Stimulated activated CD4-positive, alpha-beta T cell treated with anti-CD3 and anti-CD28 coated beads, Interleukin-2, amount 100 ng/mL, for 48 hours (primary cell): ENCODE results near the gene PLA2R1.
"Not testable (repeated sequence)": the region's sequence is repeated elsewhere in the genome, so short reads cannot be mapped to it uniquely, and the experiment has no call there.

Experiments used
- DNase-seq, 2 donors: peaks; one replicate each; pipeline ENCODE4 v3.0.0-alpha.2; 2020

PLA2R1 gene

DNA sequence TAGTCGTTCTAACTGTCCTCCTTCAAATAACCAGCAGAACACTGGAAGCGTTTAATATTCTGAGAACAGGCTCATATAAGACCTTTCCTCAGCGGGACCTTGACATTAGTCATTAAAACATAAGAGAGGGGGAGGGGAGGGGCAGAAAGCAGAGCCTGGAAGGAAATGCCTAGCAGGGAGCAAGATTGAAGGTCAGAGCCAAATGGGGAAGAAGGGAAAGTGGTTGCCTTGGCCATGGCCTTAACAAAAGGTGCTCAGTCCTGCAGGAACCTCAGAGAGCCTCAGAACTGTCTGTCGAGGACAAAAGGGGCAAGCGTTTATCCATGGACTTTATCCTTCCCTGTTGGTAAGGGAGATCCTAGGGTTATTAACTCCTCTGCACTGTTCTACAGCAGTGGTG, 856 bp upstream of the PLA2R1 start:
- DNase-seq, result no peak

DNA sequence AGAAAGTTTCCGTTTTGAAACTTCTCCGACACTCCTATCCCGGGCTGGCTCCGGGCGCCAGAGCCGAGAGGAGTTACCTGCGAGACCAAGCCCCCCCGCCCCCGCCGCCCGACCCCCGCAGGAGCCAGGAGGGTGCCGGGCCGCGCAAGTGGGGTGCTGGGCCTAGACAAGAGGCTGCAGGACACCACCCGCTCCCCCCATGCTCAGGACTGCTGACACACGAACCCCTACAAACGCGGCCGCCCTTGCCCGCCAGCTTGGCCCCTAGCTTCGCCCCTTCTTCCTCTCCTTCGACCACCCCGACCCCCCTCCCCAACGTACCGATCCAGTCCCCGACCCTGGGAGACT, 497 bp downstream of the PLA2R1 start:
- no peak for DNase-seq

DNA sequence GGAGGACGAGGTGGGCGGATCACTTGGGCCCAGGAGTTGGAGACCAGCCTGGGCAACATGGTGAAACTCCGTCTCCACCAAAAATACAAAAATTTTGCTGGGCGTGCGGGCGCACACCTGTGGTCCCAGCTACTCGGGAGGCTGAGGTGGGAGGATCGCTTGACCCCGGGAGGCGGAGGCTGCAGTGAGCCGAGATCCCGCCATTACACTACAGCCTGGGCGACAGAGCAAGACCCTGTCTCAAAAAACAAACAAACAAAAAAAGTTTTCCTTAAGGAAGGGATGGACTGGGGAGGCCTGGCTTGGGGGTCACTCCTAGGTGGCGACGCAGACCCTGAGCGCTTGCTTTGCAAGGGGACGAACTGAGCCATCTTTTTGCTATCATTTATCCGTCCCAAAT, 882 bp downstream of the PLA2R1 start:
- no peak for DNase-seq

DNA sequence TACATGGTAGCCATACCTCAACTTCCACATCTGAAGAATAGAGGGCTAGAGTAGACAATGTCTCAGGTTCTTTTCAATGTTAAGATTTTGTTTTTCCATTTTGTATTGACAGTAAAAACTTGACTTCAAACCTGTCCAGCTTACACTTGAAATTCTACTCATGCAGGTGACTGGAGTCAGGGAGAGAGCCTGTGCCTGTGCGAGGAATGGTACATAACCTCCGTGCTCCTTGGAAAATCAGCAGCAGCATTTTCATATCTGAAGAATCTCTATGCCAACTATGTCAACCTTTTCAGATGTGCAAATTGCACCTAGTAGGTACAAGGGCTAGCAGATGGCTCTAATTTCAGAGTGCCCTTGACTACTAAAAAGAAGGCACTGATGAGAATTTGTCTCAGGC, 2.1 kb downstream of the PLA2R1 start:
- no peak for DNase-seq

DNA sequence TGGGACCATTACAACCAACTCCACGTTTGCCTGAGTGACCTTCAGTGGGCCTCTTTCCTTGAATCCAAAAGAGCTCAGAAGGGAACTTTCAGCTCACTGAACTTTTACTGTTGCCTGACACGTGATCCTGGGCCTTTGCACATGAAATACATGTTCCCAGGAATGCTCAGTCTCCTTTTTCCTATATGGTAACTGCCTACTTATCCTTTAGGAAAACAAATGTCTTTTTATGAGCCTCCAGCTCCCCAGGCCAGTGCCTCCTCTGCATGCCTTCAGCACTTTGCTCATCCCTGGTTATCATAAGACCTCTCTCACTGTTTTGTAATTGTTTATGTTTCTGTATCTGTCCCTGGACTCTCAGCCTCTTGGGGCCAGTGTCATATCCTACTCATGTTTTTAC, 5.1 kb downstream of the PLA2R1 start:
- DNase-seq, result no peak

DNA sequence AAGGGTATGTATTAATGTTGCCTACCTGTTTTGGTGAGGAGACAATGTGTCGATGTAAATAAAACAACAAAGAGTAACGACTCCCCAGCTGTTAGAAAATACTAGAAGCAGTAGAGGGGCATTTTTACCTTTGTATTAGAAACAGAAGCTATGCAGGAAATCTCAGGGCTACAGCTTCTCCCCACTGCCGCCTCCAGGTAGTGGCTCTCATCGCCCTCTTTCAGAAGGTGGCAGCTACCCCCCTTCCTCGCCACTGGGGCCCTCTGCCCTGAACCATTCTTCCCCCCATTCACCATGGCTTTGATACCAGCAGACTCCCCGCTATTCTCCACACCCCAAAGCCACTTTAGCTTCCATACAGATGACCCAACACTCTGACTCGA, 6.7 kb downstream of the PLA2R1 start:
- no peak for DNase-seq

DNA sequence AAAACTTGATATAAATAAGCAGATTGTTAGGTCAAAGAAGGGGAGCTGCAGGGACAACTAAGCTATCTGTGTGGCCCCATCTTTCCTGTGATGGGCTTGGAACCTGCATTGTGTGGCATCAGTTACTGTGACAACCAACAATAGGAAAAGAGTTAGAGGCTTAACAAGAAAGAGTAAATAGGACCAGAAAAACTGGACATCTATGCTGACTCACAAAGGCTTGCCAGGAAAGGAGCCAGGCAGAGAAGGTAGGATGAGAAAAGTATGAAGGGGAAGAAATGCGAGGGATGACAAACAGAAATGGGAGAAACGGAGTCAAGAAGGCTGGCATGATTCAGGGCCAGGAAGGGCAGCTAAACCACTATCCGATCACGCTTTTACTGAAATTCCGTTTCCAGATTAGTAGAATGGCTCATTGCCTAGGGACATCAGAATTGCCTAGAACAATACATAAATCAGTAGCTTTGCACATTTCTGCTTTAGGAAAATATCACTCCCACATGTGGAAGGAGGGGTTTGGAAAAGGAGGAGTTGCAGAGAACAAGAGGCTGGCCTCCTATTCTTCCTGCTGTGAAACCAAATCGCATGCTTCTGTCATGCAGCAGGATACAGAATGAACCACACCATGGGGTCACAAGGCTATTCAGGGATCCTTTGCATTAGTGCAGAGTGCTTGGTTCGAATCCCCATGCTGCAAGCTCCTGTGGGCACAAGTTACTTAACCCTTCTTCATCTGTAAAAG, 7.3 kb downstream of the PLA2R1 start:
- DNase-seq, result no peak

DNA sequence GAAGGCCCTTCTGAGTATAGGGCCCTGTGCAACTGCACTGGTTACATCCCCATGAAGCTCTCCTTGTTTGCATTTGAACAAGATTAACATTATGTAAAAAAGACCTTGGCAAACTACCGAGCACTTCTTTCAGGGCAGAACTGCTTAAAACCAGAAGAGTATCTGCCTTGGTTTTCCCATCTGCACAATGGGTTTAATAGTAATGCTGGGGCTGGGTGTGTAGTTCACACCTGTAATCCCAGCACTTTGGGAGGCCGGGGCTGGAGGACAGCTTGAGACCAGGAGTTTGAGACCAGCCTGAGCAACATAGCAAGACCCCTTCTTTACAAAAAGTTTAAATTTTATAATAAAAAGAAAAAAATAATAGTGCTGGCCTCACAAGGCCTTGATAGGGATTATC, 8.5 kb downstream of the PLA2R1 start:
- DNase-seq, result no peak

DNA sequence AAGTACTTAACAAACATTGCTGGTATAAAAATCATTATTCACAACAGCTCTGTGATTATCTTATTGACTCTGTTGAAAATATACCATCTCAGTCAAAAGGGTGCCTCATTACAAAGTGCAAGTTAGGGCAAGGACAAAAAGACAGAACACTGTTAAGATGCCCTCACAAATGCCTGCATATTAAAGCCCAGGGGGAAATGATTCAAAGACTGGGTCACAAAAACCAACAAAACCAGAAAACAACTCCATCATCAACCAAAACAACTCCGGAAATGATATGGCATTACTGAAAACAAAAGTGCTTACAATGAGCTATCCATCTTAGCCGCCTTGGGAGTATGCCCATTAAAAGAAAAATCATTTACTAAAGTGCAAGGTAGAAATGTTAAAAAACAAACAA, 9.9 kb downstream of the PLA2R1 start:
- DNase-seq, result no peak

DNA sequence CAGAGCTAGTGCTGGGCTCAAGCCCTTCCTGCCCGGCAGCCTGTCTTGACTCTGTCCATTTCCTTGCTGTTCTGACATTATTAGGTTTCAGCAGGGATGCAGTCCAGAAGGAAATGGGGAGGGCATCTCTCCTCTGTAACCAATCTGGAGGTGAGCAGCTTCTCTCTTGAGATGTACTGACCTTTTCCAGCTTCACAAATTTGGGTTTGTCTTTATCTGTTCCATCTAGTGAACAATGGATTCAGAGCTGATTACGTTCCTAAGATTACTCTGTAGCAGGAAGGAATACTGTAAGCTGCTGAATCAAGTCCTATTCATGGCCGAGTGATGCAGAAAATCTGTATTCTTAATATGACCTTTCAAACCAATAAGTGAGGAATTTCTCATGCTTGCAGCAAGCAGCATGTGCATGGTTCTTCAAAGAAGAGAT, 11.0 kb downstream of the PLA2R1 start:
- no peak for DNase-seq

DNA sequence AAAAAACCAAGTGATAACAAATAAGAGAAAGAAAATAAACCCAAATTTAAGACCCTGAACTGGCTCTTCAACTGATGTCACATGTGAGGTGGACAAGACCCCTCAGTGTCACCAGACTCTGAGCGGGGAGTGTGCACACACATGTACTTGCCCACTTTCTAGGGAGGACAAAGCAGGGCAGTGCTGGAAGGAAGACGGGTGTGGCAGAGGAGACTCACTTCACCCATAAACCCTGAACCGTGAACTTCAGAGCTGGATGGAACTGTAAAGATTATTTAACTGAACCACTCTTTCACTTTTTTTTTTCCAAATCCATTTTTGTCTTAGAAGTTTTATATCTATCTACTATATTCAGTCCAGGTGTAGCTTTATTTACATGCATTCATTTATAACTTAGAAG, 12.3 kb downstream of the PLA2R1 start:
- DNase-seq, result no peak

DNA sequence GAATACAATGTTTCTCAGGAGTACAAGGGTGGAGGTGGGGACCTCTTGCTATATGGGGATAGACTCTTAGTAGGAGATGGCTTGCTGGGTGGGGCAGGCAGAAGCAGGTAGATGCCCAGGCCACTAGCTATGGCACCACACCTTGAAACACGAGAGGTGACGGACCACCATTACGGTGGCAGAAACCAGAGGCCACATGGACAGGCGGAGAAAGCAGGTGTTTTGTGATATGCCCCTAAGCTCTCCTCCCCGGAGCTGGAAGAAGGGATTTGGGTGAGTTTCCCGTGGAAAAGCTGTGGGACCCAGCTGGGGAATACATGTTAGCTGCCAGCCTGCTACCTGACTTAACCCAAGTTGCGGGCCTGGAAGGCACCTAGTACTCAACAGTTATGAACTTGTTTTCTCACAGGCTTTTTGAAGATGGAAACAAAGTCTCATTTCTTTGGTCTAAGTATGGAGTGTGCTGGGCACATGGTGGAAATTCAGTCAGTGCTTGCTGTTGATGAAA, 16.7 kb downstream of the PLA2R1 start:
- no peak for DNase-seq

DNA sequence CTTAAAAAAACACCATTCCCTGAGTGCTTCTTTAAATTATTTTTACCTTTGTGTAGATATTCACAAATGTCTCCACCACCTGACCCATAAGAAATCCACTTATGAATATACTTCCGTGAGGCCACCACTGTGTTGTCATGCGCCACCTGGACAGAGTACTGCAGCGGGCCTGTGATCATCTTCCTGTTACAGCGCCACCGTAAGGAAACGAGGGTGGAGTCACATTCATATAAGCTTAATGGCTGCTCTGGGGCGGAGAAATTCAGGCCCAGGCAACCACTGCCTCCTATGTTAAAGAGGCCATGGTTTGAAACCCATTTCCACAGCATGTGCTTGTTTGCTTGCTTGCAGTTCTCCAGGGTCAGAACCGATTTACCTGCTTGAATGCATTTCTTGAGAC, 17.7 kb downstream of the PLA2R1 start:
- DNase-seq, result no peak

DNA sequence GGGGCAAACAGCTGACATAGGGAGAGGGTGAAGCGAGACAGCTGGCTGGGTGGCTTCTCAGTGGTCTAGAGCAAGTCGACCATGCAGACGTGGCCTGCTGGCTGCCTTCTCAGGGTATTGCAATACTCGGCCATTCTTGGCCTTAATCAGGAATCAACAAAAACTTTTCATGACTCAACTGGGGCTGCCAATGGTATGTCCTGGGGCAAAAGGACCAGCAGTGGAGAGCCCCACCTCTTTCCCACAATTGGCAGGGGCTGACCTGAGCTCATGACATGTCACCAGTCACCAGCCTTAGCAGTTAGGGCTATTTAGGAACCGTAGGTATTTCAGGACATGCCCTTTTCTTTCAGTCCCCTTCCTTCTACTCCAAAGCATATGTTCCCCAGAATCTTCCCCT, 19.1 kb downstream of the PLA2R1 start:
- DNase-seq, result no peak

DNA sequence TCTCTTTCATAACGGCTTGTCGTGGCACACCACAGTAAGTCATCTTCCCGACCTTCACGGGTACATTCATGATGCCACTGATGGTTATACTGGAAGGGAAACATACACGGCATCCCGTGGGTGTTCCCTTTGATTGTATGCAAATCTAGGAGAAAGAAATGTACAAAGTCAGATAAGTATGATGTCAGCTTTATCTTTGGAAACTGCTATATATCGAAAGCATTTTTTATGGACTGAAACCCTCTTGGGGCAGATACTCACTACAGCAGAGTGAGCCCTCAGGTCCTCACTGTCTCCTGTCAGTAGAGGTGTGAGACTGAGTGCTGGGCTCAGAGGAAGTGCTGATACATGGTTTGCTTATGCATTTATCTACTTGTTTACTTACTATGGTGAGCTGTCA, 20.4 kb downstream of the PLA2R1 start:
- peak; percentile 26 to 45 for DNase-seq

DNA sequence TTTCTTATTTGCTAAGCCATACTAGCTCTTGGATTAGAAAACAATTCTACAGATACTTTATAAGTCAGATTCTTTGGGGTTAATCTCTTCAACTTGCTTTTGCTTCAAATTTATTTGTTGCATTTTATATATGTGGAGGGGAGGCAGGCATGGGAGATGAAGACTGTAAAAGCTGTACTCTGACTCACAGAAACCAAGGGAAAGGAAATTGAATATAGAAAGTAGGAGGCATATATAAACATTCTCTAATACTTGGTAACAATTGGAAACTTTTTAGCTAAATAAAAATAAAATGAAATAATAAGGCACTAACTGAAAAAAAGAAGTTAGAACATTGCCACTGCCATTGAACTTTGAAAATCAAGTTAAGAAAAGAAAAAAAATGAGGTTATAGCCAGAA, 21.3 kb downstream of the PLA2R1 start:
- no peak for DNase-seq

DNA sequence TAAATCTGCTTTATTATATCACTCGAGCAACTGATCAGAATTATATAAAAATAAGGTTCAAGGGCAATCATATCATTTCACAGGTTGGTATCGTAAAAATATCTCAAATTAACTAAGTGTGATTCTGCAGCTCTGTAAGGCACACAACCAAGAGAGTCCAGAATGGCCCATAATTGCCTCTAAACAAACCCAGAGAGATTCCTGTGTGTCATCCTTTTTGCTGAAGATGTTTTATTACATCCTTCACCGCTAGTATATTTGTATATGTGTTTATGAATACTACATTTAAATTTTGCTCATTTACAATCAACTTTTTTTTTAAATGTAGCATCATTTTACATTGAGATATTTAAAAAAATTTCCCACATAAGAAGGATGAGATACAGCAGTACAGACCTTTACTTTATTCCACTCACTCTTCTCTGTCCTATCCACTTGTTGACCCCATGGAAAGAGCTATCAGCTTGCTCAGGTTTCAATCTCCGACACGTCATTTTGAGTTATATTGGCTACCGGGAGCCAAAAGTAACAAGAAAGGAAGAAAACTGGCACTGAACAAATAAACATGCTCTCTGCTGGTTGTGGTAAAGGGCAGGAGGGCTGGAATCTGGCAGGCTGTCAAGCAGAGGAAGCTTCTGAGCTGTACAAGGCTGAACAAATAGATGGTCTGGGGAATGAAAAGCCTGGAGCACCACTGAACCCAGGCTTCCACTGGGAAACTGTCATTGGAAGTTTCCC, 23.1 kb downstream of the PLA2R1 start:
- DNase-seq, result no peak

DNA sequence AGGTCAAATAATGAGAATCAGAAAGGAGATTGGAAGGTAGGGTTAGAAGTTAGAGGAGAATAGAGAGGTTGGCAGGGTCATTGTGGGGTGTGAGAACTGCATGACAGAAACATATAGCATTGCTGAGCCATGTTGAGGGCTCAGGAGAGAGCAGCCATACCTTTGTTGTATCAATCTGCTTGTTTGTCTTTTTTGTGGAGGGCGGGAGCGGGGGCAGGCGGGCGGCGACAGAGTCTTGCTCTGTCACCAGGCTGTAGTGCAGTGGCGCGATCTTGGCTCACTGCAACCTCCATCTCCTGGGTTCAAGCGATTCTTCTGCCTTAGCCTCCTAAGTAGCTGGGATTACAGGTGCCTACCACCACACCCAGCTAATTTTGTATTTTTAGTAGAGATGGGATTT, 23.8 kb downstream of the PLA2R1 start:
- not testable (repeated sequence) for DNase-seq

DNA sequence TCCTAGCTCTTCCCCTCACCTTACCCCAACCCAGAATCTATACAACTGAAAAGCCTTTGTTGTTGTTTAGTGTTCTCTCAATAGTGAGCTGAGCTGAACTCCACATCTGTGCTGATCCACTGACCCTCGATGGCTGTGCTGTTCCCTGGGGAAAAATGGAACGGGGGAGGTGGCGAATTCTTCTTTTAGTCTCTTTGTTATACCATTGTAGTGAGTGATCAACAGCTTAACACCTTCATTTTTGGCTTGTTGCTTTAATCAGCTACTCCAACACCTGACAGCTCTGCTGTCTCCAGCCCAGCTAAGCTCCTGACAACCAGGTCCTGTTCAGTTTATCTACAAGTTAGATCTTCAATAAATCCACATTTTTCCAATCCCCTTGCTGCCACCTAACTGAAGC, 25.7 kb downstream of the PLA2R1 start:
- no peak for DNase-seq

DNA sequence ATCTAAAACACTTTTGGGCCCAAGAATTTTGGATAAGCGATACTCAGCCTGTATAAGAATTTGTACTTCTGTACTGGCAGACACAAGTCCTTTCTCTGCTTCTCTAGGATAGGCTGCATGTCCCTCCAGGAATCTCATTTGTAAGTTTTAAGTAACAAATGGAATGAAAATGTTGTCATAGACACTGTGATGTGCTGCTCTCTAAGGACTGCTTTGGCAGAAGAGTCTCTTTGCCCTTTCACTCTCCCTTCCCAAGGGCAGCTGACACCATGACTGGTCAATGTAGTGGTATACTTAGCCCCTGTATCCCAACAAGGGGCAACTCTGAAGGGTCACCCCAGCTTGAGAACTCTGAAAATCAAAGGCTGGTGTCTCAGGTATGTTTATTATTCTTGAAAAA, 27.3 kb downstream of the PLA2R1 start:
- no peak for DNase-seq

DNA sequence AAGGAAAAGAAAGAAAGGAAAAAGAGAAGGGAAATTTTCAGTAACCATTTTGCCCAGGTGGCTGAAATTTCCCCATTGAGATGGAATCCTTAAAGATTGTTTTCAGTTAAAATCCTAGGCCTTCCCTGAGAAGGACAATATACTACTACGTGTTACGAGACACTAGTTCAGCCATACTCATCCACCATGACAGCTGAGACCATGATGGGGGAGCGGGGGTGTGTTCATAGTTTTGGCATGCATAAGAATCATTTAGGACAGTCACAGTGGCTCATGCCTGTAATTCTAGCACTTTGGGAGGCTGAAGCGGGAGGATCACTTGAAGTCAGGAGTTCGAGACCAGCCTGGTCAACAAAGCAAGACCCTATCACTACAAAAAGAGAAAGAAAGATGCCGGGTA, 28.0 kb downstream of the PLA2R1 start:
- no peak for DNase-seq

DNA sequence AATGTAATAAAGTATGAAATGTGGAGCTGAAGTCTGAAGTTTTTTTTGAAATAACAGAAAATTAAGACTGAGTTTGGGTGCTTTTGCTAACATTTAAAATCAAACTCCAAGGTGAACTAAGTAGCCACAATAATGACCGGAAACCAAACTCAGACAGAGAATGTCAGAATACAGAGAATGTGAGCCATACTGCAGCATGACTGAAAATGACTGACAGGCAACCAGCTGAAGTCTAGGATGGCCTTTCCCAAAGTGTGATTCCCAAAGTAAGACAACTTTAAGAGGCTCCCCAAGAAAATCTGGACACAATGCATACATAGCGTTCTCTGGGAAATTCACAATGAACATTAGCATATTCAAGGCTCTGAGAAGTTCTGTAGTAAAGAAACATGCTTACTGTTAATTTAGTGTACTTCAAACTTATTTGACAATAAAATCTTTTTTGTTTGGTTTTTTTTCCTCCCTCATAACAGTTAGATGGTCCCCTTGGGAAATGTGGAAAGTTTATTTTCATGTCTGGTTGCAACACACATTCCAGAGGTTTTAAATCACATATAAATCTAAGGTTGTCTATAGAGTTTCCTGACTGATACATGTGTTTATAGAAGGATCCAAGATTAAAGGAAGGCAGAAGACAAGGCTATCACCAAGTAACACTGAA, 28.6 kb downstream of the PLA2R1 start:
- no peak for DNase-seq

DNA sequence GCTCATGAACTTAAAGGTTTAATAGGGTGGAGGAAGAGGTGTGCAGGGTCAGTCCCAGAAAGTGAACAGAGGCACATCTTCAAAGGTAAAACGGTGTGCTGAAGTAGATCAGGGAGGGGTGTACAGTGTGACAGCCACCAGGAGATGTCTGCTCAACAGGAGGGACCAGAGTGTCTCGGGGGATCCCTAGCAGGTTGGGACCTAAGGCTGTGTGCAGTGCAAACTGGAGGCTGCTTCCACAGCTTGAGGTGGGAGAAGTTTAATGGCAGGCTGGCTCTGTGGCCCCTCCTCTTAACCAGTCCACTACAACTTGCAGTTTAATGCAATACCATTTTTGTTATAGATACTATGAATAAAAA, 33.2 kb downstream of the PLA2R1 start:
- DNase-seq, result no peak
